HG03175 (cell line): ENCODE data around the gene SINHCAF.
A peak's percentile ranks its signal among the peaks of the same experiment; 100 is the strongest.
"Not testable (repeated sequence)": the region's sequence is repeated elsewhere in the genome, so short reads cannot be mapped to it uniquely, and the experiment has no call there.

Experiments
- ATAC-seq: cut with Tn5 transposase; IDR thresholded peaks from one replicate; pipeline ENCODE4 v1.9.1; 2021; ENCODE audit warnings: mild to moderate bottlenecking, moderate library complexity; ENCODE audit not compliant: unreplicated experiment

Gene SINHCAF

DNA sequence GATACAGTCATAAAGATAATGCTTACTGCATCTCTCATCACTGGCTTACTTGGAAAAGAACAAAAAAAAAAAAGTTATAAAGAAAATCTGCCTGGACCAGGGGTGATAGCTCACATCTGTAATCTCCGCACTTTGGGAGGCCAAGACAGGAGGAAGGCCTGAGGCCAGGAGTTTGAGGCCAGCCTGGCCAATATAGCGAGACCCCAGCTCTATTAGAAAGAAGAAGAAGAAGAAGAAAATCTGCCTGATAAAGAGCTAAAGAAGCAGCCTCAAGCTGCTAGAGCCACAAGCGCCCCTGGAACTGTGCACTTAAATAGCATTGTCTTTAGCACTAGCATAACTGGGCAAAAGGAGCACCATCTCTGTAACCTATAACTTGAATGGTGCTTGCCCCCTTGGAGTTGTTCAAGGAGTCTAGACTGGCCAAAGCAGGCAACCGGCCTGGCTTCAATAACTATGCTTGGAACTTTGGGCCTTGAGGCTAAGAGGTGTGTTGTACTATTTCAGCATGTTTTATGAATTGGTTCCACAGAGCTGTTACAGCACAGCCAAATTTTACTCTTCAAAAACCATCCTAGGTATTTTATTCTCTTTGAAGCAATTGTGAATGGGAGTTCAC, 53.2 kb downstream of the SINHCAF start:
- no peak for ATAC-seq

DNA sequence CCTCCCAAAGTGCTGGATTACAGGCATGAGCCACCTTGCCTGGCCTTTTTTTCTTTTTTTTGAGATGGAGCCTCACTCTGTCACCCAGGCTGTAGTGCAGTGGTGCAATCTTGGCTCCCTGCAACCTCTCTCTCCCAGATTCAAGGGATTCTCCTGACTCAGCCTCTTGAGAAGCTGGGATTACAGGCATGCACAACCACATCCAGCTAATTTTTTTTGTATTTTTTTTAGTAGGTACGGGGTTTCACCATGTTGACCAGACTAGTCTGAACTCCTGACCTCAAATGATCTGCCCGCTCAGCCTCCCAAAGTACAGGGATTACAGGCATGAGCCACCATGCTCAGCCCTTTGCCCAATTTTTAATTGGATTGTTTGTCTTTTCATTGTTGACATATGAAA, 58.0 kb downstream of the SINHCAF start:
- ATAC-seq = no peak

DNA sequence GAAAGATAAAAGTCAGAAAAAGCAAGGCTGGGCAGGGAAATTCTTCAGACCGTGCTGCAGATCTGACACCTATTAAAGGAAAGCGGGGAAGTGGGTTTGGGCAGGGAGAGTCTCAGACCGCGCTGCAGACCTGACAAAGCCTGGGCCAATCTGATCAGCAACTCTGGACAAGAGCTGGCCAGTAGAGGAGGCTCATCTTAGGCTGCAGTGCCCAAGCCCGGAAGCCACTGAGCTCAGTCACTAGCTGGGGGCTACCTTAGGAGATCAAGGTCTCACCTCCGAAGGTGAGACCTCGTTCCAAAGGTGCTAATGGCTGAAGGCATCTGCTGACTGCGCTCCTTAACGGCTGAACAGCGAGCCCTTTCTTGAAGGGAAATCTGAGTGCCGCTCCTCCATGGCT, 60.2 kb downstream of the SINHCAF start:
- no peak for ATAC-seq

DNA sequence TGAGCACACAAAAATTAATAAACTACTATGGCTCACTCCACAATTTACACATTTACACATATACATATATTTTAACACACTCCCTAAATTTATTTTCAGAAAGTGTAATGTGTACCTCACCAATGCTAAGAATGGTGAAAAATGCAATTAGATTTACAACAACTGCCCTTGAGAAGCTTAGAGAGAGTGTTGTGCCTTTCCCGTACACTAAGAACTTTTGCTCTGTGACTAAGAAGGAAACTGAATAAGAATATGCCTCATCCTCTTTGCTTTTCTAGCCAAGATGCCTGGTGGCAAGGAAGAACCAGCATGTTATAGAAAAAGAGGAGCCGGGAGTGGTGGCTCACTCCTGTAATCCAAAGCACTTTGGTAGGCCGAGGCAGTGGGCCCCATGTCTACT, 62.3 kb downstream of the SINHCAF start:
- no peak for ATAC-seq

DNA sequence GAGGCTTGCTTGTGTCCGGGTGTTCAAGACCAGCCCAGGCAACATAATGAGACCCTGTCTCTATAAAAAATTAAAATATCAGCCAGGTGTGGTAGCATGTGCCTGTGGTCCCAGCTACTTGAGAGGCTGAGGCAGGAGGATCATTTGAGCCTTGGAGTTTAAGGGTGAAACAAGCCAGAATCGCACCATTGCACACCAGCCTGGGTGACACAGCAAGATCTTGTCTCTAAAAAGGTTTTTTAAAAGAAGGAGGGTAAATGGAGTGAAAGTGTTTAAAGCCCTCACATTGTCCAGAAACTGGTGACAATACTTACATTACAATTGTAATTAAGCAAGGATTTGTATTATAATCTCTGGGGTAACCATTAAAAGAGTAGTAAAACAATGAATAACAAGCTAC, 64.2 kb downstream of the SINHCAF start:
- ATAC-seq = no peak

DNA sequence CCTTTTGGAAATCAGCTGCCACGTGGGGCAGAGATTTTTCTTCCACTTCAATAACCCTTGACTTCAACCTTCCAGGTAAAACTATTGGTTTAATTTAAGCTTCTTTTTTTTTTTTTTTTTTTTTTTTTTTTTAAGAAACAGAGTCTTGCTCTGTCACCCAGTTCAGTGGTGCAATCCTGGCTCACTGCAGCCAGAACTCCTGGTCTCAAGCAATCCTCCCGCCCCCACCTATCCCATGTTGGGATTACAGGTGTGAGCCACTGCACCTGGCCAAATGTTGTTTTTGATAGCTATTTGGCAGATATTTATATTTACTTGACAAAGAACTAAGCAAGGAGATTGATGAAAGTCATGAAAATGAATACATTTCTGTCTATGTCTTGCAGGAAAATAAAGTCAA, 65.1 kb downstream of the SINHCAF start:
- ATAC-seq = no peak

DNA sequence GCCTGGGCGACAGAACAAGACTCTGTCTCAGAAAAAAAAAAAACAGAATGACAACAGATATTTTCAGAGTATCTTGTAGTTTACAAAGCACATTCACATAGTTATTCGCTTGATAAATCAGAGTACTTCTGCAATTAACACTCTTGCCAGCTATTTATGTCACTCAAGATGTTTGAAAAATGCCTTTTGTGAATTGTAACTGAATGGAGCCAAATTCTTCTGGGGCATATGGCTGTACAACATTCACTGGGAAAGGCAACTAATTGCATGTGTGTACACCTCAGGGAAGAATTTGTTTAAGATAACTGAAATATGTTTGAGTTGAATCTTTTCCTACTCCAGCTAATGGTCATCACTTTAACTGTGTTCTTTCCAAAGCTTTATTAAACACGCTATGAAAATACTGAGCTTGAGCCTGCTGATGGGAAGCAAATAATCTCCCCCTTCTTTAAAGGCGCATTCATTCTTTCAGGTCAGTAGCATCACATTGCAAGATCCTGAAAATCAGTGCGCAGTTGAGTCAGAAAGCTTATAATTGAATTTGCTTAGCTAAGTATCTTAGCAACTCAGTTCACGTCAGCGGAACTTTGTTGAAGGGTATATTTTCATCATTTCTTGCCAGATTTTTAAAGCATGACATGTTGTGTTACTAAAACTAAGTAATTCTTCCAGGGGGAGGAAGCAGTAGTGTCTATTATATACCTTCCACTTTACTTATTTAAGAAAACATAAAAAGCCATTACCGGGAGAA, 66.6 kb downstream of the SINHCAF start:
- ATAC-seq = no peak

DNA sequence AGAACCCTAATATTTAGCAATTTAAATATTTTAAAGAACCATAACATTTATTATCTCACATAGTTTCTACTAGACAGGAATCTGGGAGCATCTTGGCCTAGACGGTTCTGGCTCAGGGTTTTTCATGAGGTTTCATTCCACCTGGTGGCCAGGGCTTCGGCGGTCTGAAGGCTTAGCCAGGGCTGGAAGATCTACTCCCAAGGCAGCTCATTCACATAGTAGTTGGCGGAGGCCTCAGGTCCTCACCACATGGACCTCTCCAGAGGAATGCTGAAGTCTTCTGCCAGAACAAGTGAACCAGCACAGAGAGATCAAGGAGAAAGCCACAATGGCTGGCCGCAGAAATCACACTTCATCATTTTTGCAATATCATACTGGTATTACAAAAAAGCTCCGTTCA, 68.2 kb downstream of the SINHCAF start:
- no peak for ATAC-seq

DNA sequence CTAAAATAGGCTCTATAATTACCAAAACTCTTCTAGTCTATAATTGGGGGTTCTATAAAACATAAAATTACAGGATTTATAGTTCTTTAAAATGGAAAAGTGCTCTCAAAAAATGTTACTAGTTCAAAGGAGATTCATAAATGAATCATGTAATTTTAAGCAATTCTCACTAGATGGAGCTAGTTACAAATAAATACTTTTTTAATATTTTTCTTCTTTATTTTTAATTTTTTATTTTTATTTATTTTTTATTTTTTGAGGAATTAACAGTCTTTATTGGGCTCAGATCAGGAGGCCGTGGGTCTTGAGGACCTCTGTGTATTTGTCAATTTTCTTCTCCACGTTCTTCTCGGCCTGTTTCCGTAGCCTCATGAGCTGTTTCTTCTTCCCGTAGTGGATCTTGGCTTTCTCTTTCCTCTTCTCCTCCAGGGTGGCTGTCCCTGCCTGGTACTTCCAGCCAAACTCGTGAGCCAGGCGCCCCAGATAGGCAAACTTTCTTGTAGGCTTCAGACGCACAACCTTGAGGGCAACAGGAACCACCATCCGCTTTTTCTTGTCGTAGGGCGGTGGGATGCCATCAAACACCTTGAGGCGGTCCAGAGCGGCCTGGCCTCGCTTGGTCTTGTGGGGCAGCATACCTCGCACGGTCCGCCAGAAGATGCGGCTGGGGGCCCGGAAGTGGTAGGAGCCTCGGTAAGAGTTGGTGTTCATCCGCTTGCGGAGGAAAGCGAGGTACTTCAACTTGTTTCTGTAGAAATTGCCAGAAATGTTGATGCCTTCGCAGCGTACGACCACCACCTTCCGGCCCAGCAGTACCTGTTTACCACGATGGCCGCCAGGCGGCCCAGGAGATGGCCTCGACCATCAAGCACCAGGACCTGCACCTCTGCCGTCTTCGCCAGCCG, 74.0 kb downstream of the SINHCAF start:
- not testable (repeated sequence) for ATAC-seq

DNA sequence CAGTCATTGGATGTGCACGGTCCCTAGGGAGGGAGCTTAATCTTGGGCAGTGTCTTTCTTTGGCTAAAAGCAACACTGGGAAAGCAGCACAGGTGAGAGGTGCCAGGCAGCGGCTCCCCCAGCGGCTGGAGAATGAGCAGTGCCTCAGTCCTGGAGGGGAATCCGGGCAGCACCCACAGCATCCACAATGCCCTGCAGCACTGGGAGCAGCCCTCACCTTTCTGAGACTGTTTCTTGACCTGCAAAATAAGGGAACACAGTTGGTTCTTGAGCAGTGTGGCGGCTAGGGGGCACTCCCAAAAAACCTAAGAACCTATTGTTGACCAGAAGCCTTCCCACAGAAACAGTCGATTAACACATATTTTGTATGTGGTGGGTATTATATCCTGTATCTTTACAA, 75.8 kb downstream of the SINHCAF start:
- no peak for ATAC-seq

DNA sequence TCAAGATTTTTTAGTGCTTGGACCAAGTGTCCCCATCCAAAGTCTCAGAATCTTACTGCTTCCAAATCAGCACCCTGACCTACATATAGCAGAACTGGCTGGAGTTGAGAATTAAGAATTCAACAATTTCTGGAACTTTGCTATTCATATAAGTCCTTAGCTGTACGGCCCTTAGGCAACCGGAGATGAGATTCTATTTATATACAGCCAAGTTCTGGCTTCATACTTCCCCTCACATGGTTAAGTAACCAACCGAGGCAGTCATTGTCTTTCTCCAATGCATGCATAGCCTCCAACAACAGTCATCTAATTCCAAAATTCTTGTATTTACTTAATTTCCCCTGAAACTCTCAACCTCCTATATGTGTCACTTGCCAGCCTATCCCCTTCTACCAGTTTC, 76.6 kb downstream of the SINHCAF start:
- ATAC-seq = no peak

DNA sequence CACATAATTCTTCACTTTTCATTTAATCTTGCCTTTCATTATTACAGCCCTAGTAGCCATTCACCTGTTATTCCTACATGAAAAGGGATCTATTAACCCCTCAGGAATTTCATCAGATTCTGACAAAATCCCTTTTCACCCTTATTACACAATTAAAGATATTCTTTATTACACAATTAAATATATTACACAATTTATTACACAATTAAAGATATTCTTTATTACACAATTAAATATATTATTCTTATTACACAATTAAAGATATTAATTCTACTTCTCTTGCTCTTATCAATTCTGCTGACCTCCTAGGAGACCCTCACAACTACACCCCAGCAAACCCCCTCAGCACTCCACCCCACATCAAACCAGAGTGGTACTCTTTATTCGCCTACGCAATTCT, 77.1 kb downstream of the SINHCAF start:
- no peak for ATAC-seq

DNA sequence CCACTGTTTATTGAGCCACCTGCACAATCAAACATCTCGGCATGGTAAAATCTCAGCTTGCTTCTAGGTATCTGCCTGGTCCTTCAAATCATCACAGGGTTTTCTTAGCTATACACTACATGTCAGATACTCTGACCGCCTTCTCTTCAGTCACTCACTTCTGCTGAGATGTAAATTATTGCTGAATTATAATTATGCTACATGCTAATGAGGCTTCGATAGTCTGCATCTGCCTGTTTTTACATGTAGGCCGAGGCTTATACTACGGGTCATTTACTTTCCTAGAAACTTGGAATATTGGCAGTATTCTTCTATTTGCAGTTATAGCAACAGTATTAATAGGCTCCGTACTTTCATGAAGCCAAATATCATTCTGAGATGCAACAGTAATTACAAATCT, 77.6 kb downstream of the SINHCAF start:
- ATAC-seq = no peak

DNA sequence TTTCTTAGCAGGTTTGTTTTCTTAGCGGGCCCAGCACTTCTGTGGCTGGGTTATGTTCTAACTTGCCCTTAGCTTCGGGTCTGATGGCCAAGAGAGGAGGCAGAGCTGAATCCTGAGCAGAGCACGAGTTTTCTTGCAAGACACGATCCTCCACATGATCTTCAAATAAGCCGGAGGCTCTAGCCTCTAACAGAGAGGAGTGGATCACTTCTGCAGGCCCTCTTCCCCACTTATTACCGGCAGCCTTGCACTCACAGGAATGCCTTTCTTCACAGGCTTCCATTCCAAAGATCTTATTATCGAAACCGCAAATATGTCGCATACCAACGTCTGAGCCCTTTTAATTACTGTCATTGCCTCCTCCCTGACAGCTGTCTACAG, 79.5 kb downstream of the SINHCAF start:
- no peak for ATAC-seq

DNA sequence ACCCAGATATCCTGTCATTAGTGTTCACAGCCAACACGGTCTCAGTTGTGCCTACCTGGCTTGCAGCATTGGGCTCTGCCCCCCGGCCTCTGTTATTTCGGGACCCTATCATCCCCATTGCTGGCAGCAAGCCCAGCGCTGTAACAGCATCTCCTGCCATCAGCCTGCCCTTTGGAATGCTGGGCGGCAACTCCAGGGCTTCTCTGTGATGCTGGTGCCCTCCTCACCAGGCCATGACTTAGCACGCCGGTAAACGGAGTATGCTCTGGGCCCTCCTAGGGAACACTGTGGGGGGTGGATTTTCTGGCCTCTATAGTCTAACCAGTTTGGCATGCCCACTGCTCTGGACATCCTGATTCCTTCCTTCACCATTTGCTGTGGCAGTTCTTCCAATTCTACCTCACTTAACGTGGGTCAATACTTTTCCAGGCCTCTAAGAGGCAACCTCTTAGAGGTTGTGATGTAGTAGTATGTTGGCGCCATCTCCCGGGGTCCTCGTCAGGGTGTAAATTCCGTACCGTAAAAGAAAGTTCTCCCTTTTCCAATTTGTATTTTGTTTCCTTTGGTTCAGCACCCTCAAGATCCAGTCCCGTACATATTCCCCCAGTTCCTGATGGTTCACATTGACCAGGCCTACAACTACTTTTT, 80.0 kb downstream of the SINHCAF start:
- no peak for ATAC-seq

DNA sequence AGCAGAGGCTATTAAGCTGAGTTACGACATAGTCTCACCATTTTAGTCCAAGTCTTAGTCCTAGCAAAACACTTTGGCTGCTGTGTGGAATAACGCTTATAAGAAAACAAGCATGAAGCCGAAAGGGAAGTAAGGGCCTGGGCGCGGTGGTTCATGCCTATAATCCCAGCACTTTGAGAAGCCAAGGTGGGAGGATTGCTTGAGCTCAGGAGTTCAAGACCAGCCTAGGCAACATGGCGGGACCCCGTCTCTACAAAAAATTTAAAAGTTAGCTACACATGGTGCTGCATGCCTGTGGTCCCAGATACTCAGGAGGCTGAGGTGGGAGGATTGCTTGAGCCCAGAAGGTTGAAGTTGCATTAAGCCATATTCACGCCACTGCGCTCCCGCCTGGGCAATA, 83.5 kb downstream of the SINHCAF start:
- ATAC-seq = not testable (repeated sequence)

DNA sequence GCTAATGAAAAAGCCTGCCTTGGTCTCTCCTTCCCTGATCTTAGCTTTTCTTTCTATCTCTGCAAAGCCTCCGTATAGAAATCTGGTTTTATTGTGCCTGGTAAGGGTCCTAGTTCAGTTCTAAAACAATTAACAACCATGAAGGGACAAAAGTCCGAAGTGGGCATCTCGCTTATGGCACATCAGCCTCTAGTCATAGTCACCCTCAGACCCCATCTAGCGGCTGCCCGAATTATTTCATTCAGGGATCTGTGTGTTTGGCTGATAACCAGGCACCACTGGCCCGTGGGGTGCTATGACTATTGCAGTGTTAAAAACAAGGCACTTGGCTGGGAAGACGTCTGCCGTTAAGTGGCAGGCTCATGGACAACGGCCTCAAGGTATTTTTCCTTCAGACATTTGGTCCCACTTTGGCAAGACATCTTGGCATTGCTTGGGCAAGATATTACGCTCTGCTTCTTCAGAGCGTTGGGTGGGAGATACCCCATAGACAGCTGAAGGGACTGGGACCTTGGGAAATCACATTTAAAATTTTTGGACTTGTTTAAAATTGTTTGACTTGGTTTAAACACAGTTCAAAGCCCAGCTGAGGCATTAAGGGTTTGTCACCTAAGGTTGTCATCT, 87.1 kb downstream of the SINHCAF start:
- ATAC-seq = peak; percentile 91

DNA sequence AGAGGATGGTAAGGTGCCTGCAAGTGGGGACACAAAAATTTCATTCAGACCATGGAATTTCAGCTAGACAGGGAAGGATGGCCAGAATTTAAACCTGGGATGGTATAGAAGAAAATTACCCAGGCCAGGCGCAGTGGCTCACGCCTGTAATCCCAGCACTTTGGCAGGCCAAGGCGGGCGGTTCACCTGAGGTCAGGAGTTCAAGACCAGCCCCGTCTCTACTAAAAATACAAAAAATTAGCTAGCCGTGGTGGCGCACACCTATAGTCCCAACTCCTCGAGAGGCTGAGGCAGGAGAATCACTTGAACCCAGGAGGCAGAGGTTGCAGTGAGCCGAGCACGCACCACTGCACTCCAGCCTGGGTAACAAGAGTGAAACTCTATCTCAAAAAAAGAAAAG, 87.6 kb downstream of the SINHCAF start:
- not testable (repeated sequence) for ATAC-seq

DNA sequence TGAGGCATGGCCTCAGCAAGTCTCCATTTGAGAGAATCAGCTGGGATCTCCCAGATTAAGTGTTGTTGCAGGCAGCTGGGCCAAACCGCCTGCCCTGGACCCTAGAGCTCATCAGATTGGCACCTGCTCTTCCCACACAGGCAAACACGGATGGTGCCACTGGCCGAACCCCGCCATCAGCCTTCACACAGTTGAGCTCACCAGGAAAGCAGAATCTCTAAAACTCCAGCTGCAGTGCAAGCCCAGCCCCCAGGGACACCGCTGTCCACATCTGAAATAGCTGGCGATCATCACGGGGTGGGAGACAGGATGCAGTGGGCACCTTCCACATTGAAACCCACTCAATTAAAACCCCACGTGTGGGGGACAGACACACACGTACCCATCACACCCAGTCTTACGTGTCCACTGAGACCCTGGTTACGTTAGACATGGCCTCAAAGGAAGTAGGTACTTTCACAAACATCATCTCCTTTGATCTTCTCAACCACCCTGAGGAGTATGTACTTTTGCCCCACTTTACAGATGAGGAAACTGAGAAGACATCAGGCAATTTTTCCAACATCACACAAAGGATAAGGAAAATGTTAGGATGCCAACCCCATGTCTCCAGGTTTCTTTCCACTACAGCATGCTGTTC, 88.8 kb downstream of the SINHCAF start:
- no peak for ATAC-seq

DNA sequence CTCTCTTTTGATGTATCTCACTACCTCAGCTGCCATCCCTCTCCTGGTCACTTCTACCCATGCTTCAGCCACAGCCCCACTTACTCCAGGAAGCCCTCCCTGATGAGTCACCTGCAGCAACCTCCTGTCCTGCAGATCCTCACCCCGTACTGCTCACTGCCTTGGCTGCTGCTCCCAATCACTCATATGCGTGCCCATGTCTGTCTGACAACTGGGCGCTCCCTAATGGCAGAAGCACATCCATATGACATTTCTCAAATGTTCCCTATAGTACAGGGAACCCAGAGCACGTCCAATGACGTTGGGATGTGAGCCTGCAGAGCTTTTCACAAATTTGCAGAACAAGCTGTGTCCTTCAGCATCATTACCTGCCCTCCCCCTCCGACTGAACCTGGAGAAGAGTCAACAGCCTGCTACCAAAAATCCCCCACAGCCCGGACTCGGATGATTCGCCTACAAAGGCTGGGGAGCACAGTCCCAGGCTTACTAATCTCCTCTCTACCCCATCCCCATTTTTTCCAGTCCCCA, 90.0 kb downstream of the SINHCAF start:
- ATAC-seq = no peak
